ENCODE data around the gene SLC30A7. TPM values are rescaled to one million over a fixed set of nuclear protein-coding genes. Genes with fewer than 3 reads are reported as not detected.
A peak's percentile ranks its signal among the peaks of the same experiment; 100 is the strongest.

Gene SLC30A7
- total and polyA plus RNA-seq, 2 of the 13 experiments (the other 11 are each of a cell fraction or from before 2014, with no cell fraction given), result 8.3 to 40.8 TPM

DNA sequence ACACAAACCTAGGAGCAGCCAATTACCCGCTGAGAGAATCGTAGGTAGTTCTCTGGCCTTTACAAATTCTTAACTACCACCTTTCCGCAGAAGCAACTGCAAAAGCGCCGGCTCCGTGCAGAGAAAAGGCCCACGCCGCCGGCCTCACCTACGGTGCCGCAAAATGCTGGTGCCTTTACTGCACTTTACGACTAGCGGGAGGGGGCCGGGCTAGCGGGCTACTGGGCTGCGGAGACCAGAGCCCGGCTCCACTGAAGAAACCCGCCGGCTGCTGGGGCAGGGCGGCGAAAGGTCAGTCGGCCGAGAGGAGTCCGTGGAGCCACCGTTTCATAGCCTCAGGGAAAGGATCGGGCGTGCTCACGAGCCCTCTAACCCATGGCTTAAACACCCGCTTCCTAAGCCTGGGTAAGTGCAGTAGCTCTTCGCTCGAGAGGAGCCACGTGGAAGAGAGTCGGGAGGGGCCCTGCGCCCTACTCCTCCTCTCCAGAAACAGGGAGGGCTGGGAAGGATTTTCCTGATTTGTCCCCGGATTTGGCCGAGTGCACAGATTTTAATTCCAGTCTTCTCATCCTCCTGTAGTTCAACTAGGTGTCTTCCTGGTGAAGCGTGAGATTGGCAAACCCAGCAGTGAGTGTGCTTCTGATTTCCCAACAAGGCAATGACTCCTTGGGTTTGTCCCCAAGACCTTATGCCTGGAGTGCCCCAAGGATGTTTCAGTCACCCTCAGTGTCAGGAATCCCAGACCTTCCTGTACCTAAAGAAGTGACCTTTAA lies 130.0 kb downstream of the SLC30A7 start, which contains the start of gene DPH5 (continued):
- TF ChIP-seq, protein P1, sequence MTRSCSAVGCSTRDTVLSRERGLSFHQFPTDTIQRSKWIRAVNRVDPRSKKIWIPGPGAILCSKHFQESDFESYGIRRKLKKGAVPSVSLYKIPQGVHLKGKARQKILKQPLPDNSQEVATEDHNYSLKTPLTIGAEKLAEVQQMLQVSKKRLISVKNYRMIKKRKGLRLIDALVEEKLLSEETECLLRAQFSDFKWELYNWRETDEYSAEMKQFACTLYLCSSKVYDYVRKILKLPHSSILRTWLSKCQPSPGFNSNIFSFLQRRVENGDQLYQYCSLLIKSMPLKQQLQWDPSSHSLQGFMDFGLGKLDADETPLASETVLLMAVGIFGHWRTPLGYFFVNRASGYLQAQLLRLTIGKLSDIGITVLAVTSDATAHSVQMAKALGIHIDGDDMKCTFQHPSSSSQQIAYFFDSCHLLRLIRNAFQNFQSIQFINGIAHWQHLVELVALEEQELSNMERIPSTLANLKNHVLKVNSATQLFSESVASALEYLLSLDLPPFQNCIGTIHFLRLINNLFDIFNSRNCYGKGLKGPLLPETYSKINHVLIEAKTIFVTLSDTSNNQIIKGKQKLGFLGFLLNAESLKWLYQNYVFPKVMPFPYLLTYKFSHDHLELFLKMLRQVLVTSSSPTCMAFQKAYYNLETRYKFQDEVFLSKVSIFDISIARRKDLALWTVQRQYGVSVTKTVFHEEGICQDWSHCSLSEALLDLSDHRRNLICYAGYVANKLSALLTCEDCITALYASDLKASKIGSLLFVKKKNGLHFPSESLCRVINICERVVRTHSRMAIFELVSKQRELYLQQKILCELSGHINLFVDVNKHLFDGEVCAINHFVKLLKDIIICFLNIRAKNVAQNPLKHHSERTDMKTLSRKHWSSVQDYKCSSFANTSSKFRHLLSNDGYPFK (CRISPR knock-in tag; IDR thresholded peaks at IDR 0.05; ENCODE audit: borderline replicate concordance), result peak; percentile 41; the same call in 1 of the 2 replicates
- TF ChIP-seq, protein P2, sequence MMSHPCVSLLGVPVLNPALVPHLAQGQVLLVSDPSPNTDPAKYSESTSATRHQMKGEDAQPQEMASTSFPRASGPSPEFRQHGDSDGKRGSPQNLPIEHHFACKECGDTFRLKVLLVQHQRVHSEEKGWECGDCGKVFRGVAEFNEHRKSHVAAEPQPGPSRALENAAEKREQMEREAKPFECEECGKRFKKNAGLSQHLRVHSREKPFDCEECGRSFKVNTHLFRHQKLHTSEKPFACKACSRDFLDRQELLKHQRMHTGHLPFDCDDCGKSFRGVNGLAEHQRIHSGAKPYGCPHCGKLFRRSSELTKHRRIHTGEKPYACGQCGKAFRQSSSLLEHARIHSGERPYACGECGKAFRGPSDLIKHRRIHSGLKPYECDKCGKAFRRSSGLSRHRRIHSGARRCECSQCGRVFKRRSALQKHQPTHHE (CRISPR knock-in tag; IDR thresholded peaks at IDR 0.05; ENCODE audit: borderline replicate concordance), result 0 out of 2 replicates have a peak, but pooled peaks have one; percentile 48
- TF ChIP-seq RXRA (CRISPR knock-in tag; IDR thresholded peaks at IDR 0.05), result peak; percentile 54; the same call in 1 of the 2 replicates
- TF ChIP-seq, protein P3, sequence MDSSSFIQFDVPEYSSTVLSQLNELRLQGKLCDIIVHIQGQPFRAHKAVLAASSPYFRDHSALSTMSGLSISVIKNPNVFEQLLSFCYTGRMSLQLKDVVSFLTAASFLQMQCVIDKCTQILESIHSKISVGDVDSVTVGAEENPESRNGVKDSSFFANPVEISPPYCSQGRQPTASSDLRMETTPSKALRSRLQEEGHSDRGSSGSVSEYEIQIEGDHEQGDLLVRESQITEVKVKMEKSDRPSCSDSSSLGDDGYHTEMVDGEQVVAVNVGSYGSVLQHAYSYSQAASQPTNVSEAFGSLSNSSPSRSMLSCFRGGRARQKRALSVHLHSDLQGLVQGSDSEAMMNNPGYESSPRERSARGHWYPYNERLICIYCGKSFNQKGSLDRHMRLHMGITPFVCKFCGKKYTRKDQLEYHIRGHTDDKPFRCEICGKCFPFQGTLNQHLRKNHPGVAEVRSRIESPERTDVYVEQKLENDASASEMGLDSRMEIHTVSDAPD (CRISPR knock-in tag; IDR thresholded peaks at IDR 0.05), result 0 out of 2 replicates have a peak, but pooled peaks have one; percentile 29
- TF ChIP-seq FOXA3 (CRISPR knock-in tag; IDR thresholded peaks at IDR 0.05), result peak; percentile 25
- TF ChIP-seq, protein P4, sequence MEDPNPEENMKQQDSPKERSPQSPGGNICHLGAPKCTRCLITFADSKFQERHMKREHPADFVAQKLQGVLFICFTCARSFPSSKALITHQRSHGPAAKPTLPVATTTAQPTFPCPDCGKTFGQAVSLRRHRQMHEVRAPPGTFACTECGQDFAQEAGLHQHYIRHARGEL (CRISPR knock-in tag; IDR thresholded peaks at IDR 0.05), result no peak
- peak; percentile 55 for TF ChIP-seq BCL6 (CRISPR knock-in tag; IDR thresholded peaks at IDR 0.05)
- peak; percentile 85 for TF ChIP-seq ZNF350 (CRISPR knock-in tag; IDR thresholded peaks at IDR 0.05; ENCODE audit: borderline replicate concordance, low read depth)
- TF ChIP-seq HOXA9 (CRISPR knock-in tag; IDR thresholded peaks at IDR 0.05; ENCODE audit: borderline replicate concordance), result no peak
- TF ChIP-seq ZSCAN12 (CRISPR knock-in tag; IDR thresholded peaks at IDR 0.05), result 0 out of 2 replicates have a peak, but pooled peaks have one; percentile 36
- TF ChIP-seq, protein P5, sequence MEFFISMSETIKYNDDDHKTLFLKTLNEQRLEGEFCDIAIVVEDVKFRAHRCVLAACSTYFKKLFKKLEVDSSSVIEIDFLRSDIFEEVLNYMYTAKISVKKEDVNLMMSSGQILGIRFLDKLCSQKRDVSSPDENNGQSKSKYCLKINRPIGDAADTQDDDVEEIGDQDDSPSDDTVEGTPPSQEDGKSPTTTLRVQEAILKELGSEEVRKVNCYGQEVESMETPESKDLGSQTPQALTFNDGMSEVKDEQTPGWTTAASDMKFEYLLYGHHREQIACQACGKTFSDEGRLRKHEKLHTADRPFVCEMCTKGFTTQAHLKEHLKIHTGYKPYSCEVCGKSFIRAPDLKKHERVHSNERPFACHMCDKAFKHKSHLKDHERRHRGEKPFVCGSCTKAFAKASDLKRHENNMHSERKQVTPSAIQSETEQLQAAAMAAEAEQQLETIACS (CRISPR knock-in tag; IDR thresholded peaks at IDR 0.05), result no peak
- TF ChIP-seq, protein P6, sequence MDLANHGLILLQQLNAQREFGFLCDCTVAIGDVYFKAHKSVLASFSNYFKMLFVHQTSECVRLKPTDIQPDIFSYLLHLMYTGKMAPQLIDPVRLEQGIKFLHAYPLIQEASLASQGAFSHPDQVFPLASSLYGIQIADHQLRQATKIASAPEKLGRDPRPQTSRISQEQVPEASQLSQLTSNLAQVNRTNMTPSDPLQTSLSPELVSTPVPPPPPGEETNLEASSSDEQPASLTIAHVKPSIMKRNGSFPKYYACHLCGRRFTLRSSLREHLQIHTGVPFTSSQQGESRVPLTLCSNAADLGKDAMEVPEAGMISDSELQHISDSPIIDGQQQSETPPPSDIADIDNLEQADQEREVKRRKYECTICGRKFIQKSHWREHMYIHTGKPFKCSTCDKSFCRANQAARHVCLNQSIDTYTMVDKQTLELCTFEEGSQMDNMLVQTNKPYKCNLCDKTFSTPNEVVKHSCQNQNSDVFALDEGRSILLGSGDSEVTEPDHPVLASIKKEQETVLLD (CRISPR knock-in tag; IDR thresholded peaks at IDR 0.05; ENCODE audit: low read depth), result no peak
- no peak for TF ChIP-seq HMGA1 (CRISPR knock-in tag; conservative IDR thresholded peaks at IDR 0.05)
- no peak for TF ChIP-seq CHD2 (IDR thresholded peaks at IDR 0.05; ENCODE audit: low read depth, low read length)
- TF ChIP-seq ZC3H4 (CRISPR knock-in tag; IDR thresholded peaks at IDR 0.05; ENCODE audit: borderline replicate concordance), result no peak
- no peak for TF ChIP-seq HHEX (CRISPR knock-in tag; IDR thresholded peaks at IDR 0.05)
- no peak for TF ChIP-seq SUZ12 (IDR thresholded peaks at IDR 0.05; ENCODE audit: low read depth, low read length)
- TF ChIP-seq MEF2D (CRISPR knock-in tag; IDR thresholded peaks at IDR 0.05), result peak; percentile 47; the same call in 1 of the 2 replicates
- TF ChIP-seq SNAPC2 (CRISPR knock-in tag; IDR thresholded peaks at IDR 0.05), result peak; percentile 81; the same call in 1 of the 2 replicates
